Measurements from ENCODE around the gene PAPPA.
A peak's percentile ranks its signal among the peaks of the same experiment; 100 is the strongest.

Gene PAPPA

DNA sequence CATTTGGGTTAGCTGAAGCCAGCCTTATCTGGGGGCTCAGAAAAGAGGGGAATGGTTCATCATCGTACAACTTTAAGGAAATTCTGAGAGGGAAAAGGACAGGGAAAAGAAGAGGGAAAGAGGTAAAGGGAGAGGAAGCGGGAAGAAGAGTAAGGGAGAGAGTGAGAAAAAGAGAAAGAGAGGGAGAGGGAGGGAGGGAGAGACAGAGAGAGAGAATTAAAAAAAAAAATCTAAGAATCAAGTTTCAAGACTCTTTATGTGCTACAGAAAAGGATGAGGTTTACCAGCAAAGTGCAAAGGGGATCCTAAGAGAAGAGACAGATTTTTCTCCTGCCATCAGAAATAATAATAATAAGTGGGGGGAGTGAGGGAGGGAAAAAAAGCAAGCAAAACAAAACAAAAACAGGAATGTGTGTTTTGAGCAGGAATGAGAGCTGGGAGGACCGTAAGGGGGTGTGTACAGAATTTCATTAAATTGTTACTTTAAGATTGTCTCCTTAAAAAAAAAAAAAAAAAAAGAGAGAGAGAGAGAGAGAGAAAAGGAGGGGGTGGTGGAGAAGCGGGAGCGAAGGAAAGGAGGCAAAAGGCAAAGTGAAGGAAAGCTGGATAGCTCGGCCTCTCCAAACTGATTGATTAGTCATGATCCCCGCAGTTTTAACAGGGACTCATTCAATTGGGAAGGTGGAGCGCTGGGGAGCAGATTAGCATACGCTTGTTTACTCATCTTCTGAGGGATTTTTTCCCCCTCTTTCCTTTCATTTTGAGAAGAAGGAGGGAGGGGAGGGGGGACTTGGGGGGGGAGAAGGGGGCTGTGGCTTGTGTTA is 438 bp upstream of the PAPPA start:
- peak; percentile 90 for DNase-seq (ENCODE audit: low read depth)

- no peak for DNase-seq (ENCODE audit: low read depth)
Observed at GRCh38 chr9:116154334-116154975, 864 bp downstream of the PAPPA start.

GRCh38 chr9:116154976-116155697 is 1.5 kb downstream of the PAPPA start:
- DNase-seq (ENCODE audit: low read depth), result peak; percentile 86

- peak; percentile 59 for DNase-seq (ENCODE audit: low read depth)
Observed at GRCh38 chr9:116155698-116156039, 2.1 kb downstream of the PAPPA start.

- peak; percentile 83 for DNase-seq (ENCODE audit: low read depth)
Observed at GRCh38 chr9:116156621-116157314, 3.2 kb downstream of the PAPPA start.

DNA sequence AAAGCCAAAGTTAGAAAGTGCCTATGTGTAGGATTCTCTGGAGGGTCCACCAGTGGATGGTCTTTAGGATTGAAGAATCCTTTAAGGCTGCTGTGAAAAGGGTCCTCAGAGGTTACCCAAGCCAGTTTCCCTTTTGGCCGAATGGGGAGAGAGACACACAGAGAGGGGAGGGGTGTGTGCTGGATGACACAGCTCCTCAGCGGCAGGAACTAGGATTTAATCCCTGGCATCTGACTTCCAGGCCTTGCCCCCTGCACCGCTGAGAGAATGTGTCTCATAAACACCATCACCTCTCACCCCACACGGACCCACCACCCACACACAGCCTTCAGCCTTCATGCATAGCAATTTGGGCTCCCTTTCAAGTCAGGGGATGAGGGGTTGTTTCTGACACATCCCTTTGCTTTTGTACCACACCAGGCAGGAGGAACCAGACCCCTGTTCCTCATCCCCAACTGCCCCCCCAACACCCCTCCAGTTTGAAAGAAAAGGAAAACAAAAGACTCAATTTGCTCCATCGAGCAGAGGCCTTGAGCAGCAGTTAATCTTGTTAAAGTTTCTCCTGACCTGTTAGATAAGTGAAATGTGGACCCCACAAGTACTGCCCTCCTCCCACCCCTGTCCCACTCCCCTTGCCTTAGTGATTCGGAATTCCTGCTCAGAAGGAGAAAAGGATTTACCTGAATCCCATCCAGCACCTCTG is 4.0 kb downstream of the PAPPA start:
- DNase-seq (ENCODE audit: low read depth), result peak; percentile 85

- peak; percentile 21 for DNase-seq (ENCODE audit: low read depth)
Observed at GRCh38 chr9:116160676-116161571, 7.3 kb downstream of the PAPPA start.

GRCh38 chr9:116162241-116162781 is 8.7 kb downstream of the PAPPA start:
- no peak for DNase-seq (ENCODE audit: low read depth)

DNA sequence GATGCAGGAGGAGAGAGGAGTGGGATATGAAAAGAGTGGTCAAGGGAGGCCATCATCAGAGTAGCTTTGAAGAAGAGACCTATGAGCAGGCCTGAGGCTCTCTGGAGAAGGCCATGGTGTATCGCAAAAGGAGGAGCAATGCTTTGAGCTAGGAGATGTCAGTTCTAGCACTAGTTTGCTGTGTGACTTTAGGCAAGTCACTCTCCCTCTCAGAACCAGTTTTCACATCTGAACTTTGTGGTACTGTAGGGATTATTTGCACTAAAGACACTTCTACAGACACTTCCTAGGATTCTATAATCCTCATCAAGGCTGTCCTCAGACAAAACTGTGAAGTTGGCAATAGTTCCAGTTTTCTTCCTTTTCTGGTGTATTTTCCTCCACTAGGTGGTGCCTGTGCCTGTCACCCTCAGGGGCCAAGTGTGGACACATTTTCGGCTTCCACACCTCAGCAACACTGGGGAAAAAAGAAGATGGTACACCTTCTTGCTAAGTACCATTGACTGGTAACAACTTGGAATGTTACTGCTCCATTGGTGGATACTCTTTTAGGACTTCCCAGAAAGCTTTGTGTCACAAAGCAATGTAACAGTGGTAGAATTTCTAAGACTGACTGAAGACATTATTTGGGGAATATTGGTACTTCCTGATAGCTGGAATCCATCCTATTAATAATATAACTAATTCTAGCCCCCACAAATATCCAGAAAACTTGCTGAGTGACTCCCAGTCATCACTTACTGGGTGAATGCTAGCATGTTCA is 9.9 kb downstream of the PAPPA start:
- no peak for DNase-seq (ENCODE audit: low read depth)

GRCh38 chr9:116165912-116166311 is 12.3 kb downstream of the PAPPA start:
- peak; percentile 69 for DNase-seq (ENCODE audit: low read depth)

- DNase-seq (ENCODE audit: low read depth), result no peak
Observed at GRCh38 chr9:116166713-116167112, 13.1 kb downstream of the PAPPA start.

GRCh38 chr9:116168231-116168630 is 14.6 kb downstream of the PAPPA start:
- no peak for DNase-seq (ENCODE audit: low read depth)

GRCh38 chr9:116172216-116172615 is 18.6 kb downstream of the PAPPA start:
- DNase-seq (ENCODE audit: low read depth), result no peak

- DNase-seq (ENCODE audit: low read depth), result peak; percentile 69
Observed at GRCh38 chr9:116174347-116174746, 20.8 kb downstream of the PAPPA start.

- peak; percentile 68 for DNase-seq (ENCODE audit: low read depth)
Observed at GRCh38 chr9:116175614-116176013, 22.0 kb downstream of the PAPPA start.

GRCh38 chr9:116178481-116179211 is 25.1 kb downstream of the PAPPA start:
- peak; percentile 51 for DNase-seq (ENCODE audit: low read depth)

- no peak for DNase-seq (ENCODE audit: low read depth)
Observed at GRCh38 chr9:116179568-116179967, 26.0 kb downstream of the PAPPA start.

DNA sequence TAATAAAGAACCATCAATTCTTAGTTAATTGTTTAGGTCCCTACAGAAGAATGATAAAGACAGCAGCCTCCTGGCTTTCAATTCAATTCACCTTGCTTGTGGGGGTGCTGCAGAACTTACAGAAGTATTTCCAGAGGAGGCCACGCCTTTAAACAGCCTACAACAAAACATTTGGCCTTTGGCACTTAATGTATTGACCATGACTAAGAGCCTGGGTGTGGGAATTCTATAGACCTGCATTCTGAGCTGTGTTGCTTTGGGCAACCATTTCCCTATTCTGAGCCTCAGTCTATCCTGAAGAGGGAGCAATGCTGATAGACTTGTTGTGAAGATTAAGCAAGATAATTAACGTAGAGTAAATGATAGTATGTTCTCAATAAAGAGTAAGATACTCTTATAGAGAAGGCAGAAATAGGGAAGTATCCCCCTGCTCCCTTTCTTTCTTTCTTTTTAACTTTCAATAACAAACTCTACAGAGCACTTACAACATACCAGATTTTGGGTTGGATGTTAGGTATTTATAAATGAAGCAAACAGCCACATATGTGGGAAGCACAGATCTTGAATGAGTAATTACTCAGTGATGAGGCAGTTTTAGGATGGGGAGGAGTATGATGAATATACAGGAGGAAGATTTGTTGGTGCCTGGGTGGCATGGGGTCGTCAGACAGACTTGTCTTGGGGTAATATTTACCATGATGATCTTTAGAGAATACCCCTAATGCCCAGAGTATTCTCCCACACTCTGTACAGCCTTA is 28.4 kb downstream of the PAPPA start:
- DNase-seq (ENCODE audit: low read depth), result peak; percentile 61
